SK-N-SH (cell line): ENCODE data around the gene SPIN3. TPM values are rescaled to one million over a fixed set of nuclear protein-coding genes. Genes with fewer than 3 reads are reported as not detected.

Experiments
- CTCF ChIA-PET: fragments of 300-600, 350-600 bp; formaldehyde crosslinking; extraction: SDS; loops from one replicate; lab custom pipeline; 2021; lab: Yijun Ruan, JAX
- POLR2A ChIA-PET: fragments of 350-600 bp; sonication (Branson Sonifier 250); formaldehyde crosslinking; extraction: SDS; loops from one replicate; lab custom pipeline; 2020; ENCODE audit warnings: antibody characterized with exemption, inconsistent platforms; lab: Yijun Ruan, JAX
- DNase-seq: peaks from one replicate; pipeline ENCODE4 v3.0.0; 2012
- H2AFZ ChIP-seq: fragments of 200-600 bp; sonication (generic); 2 replicates; pipeline ENCODE4 v1.8.1; 2016; ENCODE audit warnings: antibody characterized with exemption, mild to moderate bottlenecking, low read depth
- H3F3A ChIP-seq: fragments of 200-600 bp; sonication (generic); replicated peaks from 2 replicates; pipeline ENCODE3; 2016; ENCODE audit warnings: antibody characterized with exemption, mild to moderate bottlenecking; ENCODE audit not compliant: insufficient read depth
- H3K27ac ChIP-seq, 2 experiments: fragments of 200-500 bp in 1 of 2; fragments of 200-600 bp in 1 of 2; sonication (Bioruptor generic) in 1 of 2; sonication (generic), shearing (Covaris generic) in 1 of 2; 2 replicates each; pipeline versions ENCODE4 v1.5.1 to v1.6.1; 2014 to 2016; ENCODE audit warnings: low read depth in 2 of 2, inconsistent platforms in 1 of 2, low read length in 1 of 2, mild to moderate bottlenecking in 1 of 2, mixed read lengths in 1 of 2
- H3K27me3 ChIP-seq: fragments of 200-600 bp; sonication (generic), shearing (Covaris generic); 2 replicates; pipeline ENCODE4 v1.6.1; 2016; ENCODE audit warnings: mixed run types; ENCODE audit not compliant: insufficient read depth
- H3K36me3 ChIP-seq, 2 experiments: fragments of 200-500 bp in 1 of 2; fragments of 200-600 bp in 1 of 2; sonication (Bioruptor generic) in 1 of 2; sonication (generic) in 1 of 2; replicated peaks in 1 of 2; 2 replicates each; pipeline versions ENCODE3 to v1.5.1; 2014 to 2016; ENCODE audit warnings: low read length in 1 of 2, mild to moderate bottlenecking in 1 of 2; ENCODE audit not compliant: insufficient read depth in 2 of 2, control insufficient read depth in 1 of 2
- H3K4me1 ChIP-seq, 2 experiments: fragments of 200-500 bp in 1 of 2; fragments of 200-600 bp in 1 of 2; sonication (Bioruptor generic) in 1 of 2; sonication (generic), shearing (Covaris generic) in 1 of 2; 2 replicates each; pipeline versions ENCODE4 v1.5.1 to v1.6.1; 2014 to 2016; ENCODE audit warnings: low read depth in 1 of 2, low read length in 1 of 2, mixed run types in 1 of 2; ENCODE audit not compliant: insufficient read depth in 2 of 2, control insufficient read depth in 1 of 2
- H3K4me2 ChIP-seq: fragments of 200-600 bp; sonication (generic), shearing (Covaris generic); 2 replicates; pipeline ENCODE4 v1.6.1; 2017; ENCODE audit warnings: mixed run types
- H3K4me3 ChIP-seq, 2 experiments: fragments of 200-500 bp in 1 of 2; fragments of 200-600 bp in 1 of 2; sonication (Bioruptor generic) in 1 of 2; sonication (generic), shearing (Covaris generic) in 1 of 2; 2 replicates each; pipeline versions ENCODE4 v1.5.1 to v1.8.1; 2014 to 2016; ENCODE audit warnings: low read depth in 2 of 2, inconsistent platforms in 1 of 2, low read length in 1 of 2, mild to moderate bottlenecking in 1 of 2, mixed read lengths in 1 of 2, moderate library complexity in 1 of 2
- H3K79me2 ChIP-seq: fragments of 200-600 bp; sonication (generic); 2 replicates; pipeline ENCODE4 v1.8.1; 2017; ENCODE audit warnings: mild to moderate bottlenecking; ENCODE audit not compliant: insufficient read depth
- H3K9ac ChIP-seq: fragments of 200-600 bp; sonication (generic); 2 replicates; pipeline ENCODE4 v1.6.1; 2017; ENCODE audit warnings: mixed run types
- H3K9me2 ChIP-seq: fragments of 200-600 bp; sonication (generic); 2 replicates; pipeline ENCODE4 v1.6.1; 2017; ENCODE audit warnings: mixed run types
- H3K9me3 ChIP-seq: fragments of 200-600 bp; sonication (generic); 2 replicates; pipeline ENCODE4 v1.6.1; 2017; ENCODE audit warnings: mixed run types, mild to moderate bottlenecking, moderate library complexity
- H4K20me1 ChIP-seq: fragments of 200-600 bp; sonication (generic); 2 replicates; pipeline ENCODE4 v1.6.1; 2017; ENCODE audit warnings: mild to moderate bottlenecking, mixed run types; ENCODE audit not compliant: insufficient read depth
- CHD2 ChIP-seq: fragments of 150-350 bp; IDR thresholded peaks from 2 replicates; pipeline ENCODE4 v1.6.1; 2018; ENCODE audit warnings: low read length; ENCODE audit not compliant: partially characterized antibody
- FOSL2 ChIP-seq: IDR thresholded peaks from 2 replicates; pipeline ENCODE4 v1.4.0; 2012; ENCODE audit warnings: low read depth, mild to moderate bottlenecking, moderate library complexity, borderline replicate concordance
- GATA2 ChIP-seq: sonication (generic); formaldehyde crosslinking; IDR thresholded peaks from 2 replicates; pipeline ENCODE4 v1.5.0; 2020; ENCODE audit warnings: mild to moderate bottlenecking, missing genetic modification reagents
- IRF3 ChIP-seq: fragments of 150-350 bp; IDR thresholded peaks from 2 replicates; pipeline ENCODE4 v1.6.1; 2016; ENCODE audit warnings: mild to moderate bottlenecking, low read depth, low read length
- NFIC ChIP-seq: IDR thresholded peaks from 2 replicates; pipeline ENCODE4 v1.4.0; 2012; ENCODE audit warnings: borderline replicate concordance
- PBX3 ChIP-seq: IDR thresholded peaks from 2 replicates; pipeline ENCODE4; 2012
- RAD21 ChIP-seq: IDR thresholded peaks from 2 replicates; pipeline ENCODE4 v1.6.1; 2012; ENCODE audit warnings: mild to moderate bottlenecking, low read length
- RCOR1 ChIP-seq: fragments of 150-350 bp; IDR thresholded peaks from 2 replicates; pipeline ENCODE4 v1.6.1; 2017; ENCODE audit warnings: antibody characterized with exemption, low read length
- RFX5 ChIP-seq: IDR thresholded peaks from 2 replicates; pipeline ENCODE4 v1.6.1; 2012; ENCODE audit warnings: mild to moderate bottlenecking, improper control_type of control experiment, low read length
- SIN3A ChIP-seq: IDR thresholded peaks from 2 replicates; pipeline ENCODE4 v1.6.1; 2012; ENCODE audit warnings: low read depth, mild to moderate bottlenecking, low read length, moderate library complexity, borderline replicate concordance
- SMC3 ChIP-seq: IDR thresholded peaks from 2 replicates; pipeline ENCODE4 v1.6.1; 2012; ENCODE audit warnings: low read depth, low read length, improper control_type of control experiment
- TCF12 ChIP-seq: IDR thresholded peaks from 2 replicates; pipeline ENCODE4 v1.4.0; 2012
- USF1 ChIP-seq: IDR thresholded peaks from 2 replicates; pipeline ENCODE4 v1.4.0; 2012; ENCODE audit warnings: low read depth, borderline replicate concordance
- USF2 ChIP-seq: fragments of 150-350 bp; IDR thresholded peaks from 2 replicates; pipeline ENCODE4 v1.6.1; 2017; ENCODE audit warnings: antibody characterized with exemption, low read length, low read depth, borderline replicate concordance
- YY1 ChIP-seq: IDR thresholded peaks from 2 replicates; pipeline ENCODE4 v1.4.0; 2012; ENCODE audit warnings: low read depth, mild to moderate bottlenecking
- WGBS: methylation state at CpG from one replicate; pipeline ENCODE4 v1.1.6; 2017; ENCODE audit warnings: low lambda C conversion rate; 5-methylcytosine and 5-hydroxymethylcytosine counted together
- polyA plus RNA-seq, 3 experiments: library from polyadenylated mRNA; depleted of rRNA; stranded (reverse); fragments of >200 nt; gene quantifications; 2 replicates each; pipeline ENCODE4 v1.2.3, GENCODE V29; 2012

SPIN3 gene
- polyA plus RNA-seq, 1 of the 3 experiments (the other 2 are of a cell fraction): 10.0 TPM

DNA sequence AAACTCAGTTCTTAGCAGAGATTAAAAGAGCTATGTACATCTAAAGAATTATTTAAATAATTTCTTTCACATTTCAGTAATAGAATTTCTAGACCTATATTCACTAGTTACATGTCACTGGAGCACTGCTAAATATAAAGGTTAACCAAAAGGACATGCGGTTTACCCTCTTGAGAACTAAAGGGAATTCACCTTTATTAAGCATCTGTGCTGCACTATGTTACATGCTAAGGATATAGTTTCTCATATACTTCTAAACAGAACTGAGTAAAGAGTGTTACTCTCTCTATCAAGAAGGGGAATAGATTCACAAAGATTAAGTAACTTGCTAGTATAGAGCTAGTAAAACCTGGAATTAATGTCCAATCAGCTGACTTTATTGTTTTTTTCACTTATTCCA is 7.6 kb downstream of the SPIN3 start:
- H3K4me1 ChIP-seq: no peaks in the 10 kb centered on the region
- H3K4me3 ChIP-seq: no peak overlapping the region
- H3K9me3 ChIP-seq: no peaks in the 10 kb centered on the region
- H3K9ac ChIP-seq: no peak overlapping the region
- no peaks in the 10 kb centered on the region for H3K27me3 ChIP-seq
- DNase-seq: no peak
- ChIA-PET POLR2A (no interaction called here), CTCF (interaction anchor here (3.6 kb wide), 1 partner anchor 9 kb away, joined by 25 read pairs; no protein-coding TSS in a partner anchor)
- H4K20me1 ChIP-seq: no peaks in the 10 kb centered on the region
- no peaks in the 10 kb centered on the region for H3K9me2 ChIP-seq
- no peak overlapping the region for H2AFZ ChIP-seq
- 41% methylated on average over 1 of the region's 1 CpG for WGBS
- no peak overlapping the region for H3K4me2 ChIP-seq
- no peaks in the 10 kb centered on the region for H3F3A ChIP-seq
- H3K79me2 ChIP-seq: no peaks in the 10 kb centered on the region
- H3K36me3 ChIP-seq: peaks cover 13 to 18% of the 10 kb centered on the region in 2 experiments
- H3K27ac ChIP-seq: no peak overlapping the region
- TF ChIP-seq USF2: no peak
- no peak for TF ChIP-seq GATA2 (CRISPR knock-in tag)
- TF ChIP-seq TCF12: no peak
- TF ChIP-seq YY1: no peak
- TF ChIP-seq SIN3A: no peak
- TF ChIP-seq IRF3: no peak
- no peak for TF ChIP-seq RAD21
- no peak for TF ChIP-seq USF1
- no peak for TF ChIP-seq CHD2
- no peak for TF ChIP-seq SMC3
- TF ChIP-seq RCOR1: no peak
- TF ChIP-seq NFIC: no peak
- TF ChIP-seq PBX3: no peak
- TF ChIP-seq RFX5: no peak
- TF ChIP-seq FOSL2: no peak

GRCh38 chrX:56986138-56986537 is 9.2 kb downstream of the SPIN3 start:
- Histone ChIP-seq H3K27me3 (no peaks in the 10 kb centered on the region), H3K9me2 (no peaks in the 10 kb centered on the region), H3K4me3 (no peak overlapping the region), H3K4me2 (no peak overlapping the region), H3K79me2 (no peaks in the 10 kb centered on the region), H2AFZ (no peak overlapping the region), H3K4me1 (no peaks in the 10 kb centered on the region), H3K36me3 (peaks cover 13 to 17% of the 10 kb centered on the region in 2 experiments), H4K20me1 (no peaks in the 10 kb centered on the region), H3K27ac (no peak overlapping the region), H3K9me3 (no peaks in the 10 kb centered on the region), H3K9ac (no peak overlapping the region), H3F3A (no peaks in the 10 kb centered on the region)
- ChIA-PET CTCF (interaction anchor here (3.6 kb wide), 1 partner anchor 8 kb away, joined by 25 read pairs; no protein-coding TSS in a partner anchor), POLR2A (no interaction called here)
- DNase-seq: no peak
- WGBS: 40% methylated on average over 1 of the region's 1 CpG
- TF ChIP-seq IRF3 (no peak), NFIC (no peak), RCOR1 (no peak), YY1 (no peak)
